ENCODE measurements around the gene LRRC3.

Gene LRRC3

GRCh38 chr21:44480200-44481053, 25.1 kb downstream of the LRRC3 start:
- DNase-seq: no peak

- no peak for DNase-seq
Measured at GRCh38 chr21:44482581-44483287, 27.4 kb downstream of the LRRC3 start.

GRCh38 chr21:44483288-44484237, 28.3 kb downstream of the LRRC3 start:
- DNase-seq: no peak

- no peak for DNase-seq
Measured at GRCh38 chr21:44484498-44485253, 29.4 kb downstream of the LRRC3 start.

GRCh38 chr21:44485254-44485793, 30.0 kb downstream of the LRRC3 start:
- DNase-seq: peak; percentile 32

- no peak for DNase-seq
Measured at GRCh38 chr21:44485796-44486195, 30.5 kb downstream of the LRRC3 start.

GRCh38 chr21:44486302-44486701, 31.0 kb downstream of the LRRC3 start:
- no peak for DNase-seq

- peak; percentile 53 for DNase-seq
Measured at GRCh38 chr21:44487831-44488230, 32.5 kb downstream of the LRRC3 start.

GRCh38 chr21:44489962-44490361, 34.7 kb downstream of the LRRC3 start:
- DNase-seq: no peak

- no peak for DNase-seq
Measured at GRCh38 chr21:44490405-44490804, 35.1 kb downstream of the LRRC3 start.

- DNase-seq: no peak
Measured at GRCh38 chr21:44490816-44491215, 35.5 kb downstream of the LRRC3 start.

- no peak for DNase-seq
Measured at GRCh38 chr21:44492567-44493385, 37.5 kb downstream of the LRRC3 start.

GRCh38 chr21:44494418-44494817, 39.1 kb downstream of the LRRC3 start:
- no peak for DNase-seq

- no peak for DNase-seq
Measured at GRCh38 chr21:44494956-44495355, 39.6 kb downstream of the LRRC3 start.

- DNase-seq: no peak
Measured at GRCh38 chr21:44495611-44496563, 40.6 kb downstream of the LRRC3 start.

- no peak for DNase-seq
Measured at GRCh38 chr21:44496564-44497550, 41.5 kb downstream of the LRRC3 start.

- no peak for DNase-seq
Measured at GRCh38 chr21:44497703-44498126, 42.4 kb downstream of the LRRC3 start.
